HG03280 (cell line): ENCODE results near the gene RNF175.

Experiments used
- ATAC-seq: cut with Tn5 transposase; IDR thresholded peaks from one replicate; pipeline ENCODE4 v1.9.1; 2021; ENCODE audit warnings: mild to moderate bottlenecking, moderate library complexity; ENCODE audit not compliant: unreplicated experiment

The RNF175 gene

DNA sequence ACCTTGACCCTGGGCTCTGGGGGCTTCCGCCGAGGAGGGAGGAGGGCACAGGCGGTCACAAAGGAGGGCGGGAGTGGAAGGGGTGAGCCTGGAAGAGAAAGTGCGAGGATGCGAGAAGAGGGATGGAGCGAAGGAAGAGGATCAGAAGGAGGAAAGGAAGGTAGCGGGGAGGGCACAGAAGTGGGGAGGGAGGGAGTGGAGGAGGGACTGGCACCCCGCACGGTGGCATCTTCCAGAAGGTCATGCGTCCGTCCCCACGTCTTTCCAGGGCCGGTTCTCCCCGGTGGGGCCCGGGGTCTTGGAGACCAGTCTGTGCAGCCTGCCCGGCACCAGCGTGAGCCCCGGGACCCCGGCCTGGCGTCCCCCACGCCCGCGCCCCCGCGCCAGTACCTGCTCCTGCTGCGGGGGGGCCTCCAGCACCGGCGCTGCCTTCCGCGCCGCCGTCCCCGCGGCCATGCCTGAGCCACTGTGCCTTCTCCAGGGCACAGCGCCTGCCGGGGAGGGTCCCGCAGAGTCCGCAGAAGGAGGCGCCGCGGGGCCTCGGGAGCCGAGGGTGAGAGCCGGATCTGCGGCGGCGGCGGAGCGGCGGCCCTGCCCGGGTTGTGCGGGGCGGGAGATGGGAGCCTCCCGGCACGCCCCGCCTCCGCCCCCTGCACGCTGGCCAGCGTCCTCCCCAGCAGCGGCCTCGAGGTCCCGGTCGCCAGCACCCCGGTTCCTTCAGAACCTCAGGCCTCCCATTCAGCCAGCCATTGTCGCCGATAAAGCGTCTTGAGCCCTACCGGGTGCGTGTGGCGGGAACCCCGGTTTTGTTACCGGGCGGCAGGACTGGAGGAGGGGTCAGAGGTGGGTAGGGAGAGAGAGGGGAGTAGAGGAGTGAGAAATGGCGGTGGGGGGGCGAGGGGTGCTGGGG, at the start of gene RNF175:
TSS of gene RNF175 (minus strand) at position 618 of the 910 bp plus-strand sequence. CDS start at position 456, 162 bp downstream.
- no peak for ATAC-seq

- ATAC-seq: no peak
Observed at GRCh38 chr4:153809307-153809706, 49.5 kb upstream of the RNF175 start.

- no peak for ATAC-seq
Observed at GRCh38 chr4:153808175-153808574, 48.4 kb upstream of the RNF175 start.

- ATAC-seq: no peak
Observed at GRCh38 chr4:153806073-153806472, 46.2 kb upstream of the RNF175 start.

DNA sequence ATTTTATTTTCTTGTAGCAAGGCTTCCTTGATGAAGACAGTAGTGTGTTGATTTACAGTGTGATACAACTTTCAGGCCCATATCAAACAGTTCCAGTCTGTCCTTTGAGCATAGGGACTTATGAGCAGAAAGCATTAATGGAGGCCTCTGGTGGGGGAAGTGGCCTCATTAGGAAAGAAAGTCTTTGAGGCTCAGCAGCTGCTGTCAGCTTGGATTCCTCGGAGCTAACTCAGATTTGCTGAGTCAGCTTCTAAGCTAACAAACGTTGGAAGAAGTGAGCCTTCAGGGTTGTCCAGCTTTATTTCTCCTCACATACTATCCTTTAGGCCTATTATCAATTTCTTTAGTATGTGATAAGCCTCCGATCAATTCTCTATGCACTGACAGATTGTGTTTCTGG, 44.9 kb upstream of the RNF175 start:
- ATAC-seq: no peak

DNA sequence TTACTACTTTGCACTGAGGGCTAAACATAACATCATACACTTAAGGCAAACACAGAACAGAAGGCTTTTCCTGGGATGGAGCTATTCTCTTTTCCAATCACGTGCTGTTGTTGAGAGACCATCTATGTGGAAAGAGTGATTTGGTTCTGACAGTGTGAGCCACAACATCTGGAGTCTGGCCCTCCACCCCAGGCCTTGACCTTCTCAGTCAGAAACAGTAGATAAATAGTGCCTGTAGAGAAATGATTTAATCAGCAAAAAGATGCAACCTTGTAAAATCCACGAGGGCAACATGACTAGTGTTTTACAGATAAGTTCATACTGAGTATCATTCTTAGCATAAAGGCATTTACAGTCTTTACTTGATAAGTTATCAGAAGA, 39.9 kb upstream of the RNF175 start:
- ATAC-seq: no peak

DNA sequence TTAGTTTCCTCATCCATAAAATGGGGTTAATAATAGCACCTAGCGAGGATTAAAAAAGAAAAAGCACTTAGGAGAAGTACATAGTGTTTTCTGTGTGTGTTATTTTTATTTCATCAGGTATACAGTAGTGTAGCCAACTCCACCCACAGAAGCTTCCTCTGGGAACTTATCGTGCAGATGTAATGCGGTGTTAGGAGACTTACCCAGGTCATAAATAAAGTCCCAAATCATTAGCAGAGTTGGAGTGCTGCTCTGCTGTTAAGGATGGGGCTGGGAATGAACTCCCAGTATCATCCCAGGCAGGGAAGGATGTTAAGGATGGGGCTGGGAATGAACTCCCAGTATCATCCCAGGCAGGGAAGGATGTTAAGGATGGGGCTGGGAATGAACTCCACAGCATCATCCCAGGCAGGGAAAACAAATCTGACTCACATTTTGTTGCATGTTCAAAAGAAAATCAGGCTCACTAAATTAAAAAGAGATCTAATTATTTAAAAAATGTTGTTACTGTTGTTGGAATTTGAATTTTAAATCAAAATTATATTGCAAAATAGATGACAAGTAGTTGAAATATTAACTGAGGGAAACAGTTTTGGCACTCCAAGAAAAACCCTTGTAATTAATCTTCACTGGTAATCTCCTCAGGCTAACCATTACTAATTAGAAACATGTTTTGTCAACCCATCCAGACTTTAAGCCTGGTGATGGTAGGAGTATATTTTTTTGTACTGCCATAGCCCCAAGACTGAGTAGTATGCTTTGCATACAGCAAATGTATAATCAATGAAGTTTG, 39.3 kb upstream of the RNF175 start:
- ATAC-seq: no peak

DNA sequence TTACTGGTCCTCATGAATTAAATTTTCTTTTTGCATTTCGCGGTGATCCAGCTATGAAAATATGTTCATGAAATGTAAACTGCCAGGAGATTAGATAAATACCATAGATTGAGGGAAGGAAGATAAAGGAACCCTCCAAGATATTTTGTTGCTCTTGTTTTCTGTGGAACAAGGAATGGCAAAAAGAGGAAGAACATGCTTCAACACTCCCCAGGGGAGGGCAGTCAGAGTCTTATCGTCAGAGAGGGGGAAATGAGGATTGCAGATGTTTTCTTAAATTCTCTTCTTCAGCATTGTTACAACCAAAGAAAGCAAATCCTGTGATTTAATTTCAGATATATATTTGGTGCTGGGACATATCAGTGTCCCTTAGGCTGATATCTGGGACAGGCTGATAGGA, 38.6 kb upstream of the RNF175 start:
- no peak for ATAC-seq

GRCh38 chr4:153794006-153794405, 34.2 kb upstream of the RNF175 start:
- no peak for ATAC-seq

DNA sequence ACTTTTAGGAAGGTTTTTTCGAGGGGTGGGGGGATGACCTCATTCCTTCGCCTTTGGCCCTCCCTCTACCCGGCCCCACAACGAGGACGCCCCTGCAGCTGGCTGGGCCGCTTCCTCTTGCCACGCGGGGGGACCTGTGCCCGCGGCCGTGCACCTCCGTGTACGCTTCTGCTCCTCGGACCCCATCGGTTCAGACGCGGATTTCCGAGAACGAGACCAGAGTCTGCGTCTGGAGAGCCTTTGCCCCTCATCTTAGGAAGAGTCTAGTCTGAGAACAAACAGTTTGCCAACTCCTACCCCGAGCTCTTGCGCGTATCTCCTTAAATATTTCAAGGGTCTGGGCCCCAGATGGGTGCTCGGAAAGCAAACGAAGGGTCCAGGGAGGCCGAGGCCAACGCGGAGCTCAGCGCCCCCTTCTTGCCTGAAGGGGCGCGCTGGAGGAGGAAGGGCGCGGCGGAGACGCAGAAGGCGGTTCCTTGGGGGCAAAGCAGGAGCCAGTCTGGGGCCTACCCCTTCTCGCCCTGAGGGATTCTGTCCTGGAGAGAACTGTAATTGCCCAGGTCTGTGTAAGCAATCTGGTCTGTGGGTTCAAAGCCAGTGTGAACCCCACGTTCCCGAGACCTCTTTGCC, 32.9 kb upstream of the RNF175 start:
- no peak for ATAC-seq

DNA sequence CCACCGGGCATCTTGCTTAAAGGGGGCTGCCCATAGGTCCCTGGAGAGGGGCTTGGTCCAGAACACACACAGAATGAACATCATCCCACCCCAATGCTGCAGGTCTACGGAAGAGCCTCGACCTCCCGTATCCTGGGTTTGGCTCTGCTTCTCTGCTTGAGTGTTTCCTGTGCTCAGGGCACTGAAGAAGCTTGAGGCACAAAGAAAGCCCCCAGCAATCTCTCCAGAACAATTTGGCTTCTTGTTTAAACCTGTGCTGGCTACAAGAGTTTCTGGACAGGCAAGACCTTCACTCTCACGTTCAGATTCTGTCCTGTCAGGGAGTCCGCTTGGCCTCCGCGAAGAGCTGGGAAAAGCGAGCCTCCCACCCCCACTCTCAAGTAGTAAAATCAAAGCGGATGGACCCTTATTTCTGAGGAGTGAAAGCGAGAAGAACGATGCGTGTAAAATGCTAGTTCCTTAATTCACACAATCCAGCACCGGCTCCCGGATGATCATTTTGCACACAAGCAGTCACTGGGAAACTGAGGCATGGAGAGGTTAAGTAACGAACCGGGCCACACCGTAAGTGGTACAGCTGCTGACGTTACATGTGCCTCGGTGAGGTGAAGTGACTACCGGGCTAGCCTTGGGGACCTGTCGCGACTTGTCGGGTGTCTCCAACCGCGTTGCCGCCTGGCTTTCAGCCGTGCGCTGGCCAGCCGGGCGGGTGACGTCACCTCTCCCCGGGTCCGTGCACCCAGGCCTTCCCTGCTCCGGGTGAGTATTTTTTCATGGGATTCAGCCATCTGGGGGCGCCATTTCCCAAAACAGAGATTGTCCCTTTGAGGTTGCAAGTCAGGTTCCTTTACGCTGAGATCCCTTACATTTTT, 32.2 kb upstream of the RNF175 start:
- no peak for ATAC-seq

GRCh38 chr4:153790962-153791551, 31.2 kb upstream of the RNF175 start:
- no peak for ATAC-seq

- ATAC-seq: no peak
Observed at GRCh38 chr4:153790500-153790865, 30.7 kb upstream of the RNF175 start.

- ATAC-seq: no peak
Observed at GRCh38 chr4:153789741-153790499, 30.1 kb upstream of the RNF175 start.

DNA sequence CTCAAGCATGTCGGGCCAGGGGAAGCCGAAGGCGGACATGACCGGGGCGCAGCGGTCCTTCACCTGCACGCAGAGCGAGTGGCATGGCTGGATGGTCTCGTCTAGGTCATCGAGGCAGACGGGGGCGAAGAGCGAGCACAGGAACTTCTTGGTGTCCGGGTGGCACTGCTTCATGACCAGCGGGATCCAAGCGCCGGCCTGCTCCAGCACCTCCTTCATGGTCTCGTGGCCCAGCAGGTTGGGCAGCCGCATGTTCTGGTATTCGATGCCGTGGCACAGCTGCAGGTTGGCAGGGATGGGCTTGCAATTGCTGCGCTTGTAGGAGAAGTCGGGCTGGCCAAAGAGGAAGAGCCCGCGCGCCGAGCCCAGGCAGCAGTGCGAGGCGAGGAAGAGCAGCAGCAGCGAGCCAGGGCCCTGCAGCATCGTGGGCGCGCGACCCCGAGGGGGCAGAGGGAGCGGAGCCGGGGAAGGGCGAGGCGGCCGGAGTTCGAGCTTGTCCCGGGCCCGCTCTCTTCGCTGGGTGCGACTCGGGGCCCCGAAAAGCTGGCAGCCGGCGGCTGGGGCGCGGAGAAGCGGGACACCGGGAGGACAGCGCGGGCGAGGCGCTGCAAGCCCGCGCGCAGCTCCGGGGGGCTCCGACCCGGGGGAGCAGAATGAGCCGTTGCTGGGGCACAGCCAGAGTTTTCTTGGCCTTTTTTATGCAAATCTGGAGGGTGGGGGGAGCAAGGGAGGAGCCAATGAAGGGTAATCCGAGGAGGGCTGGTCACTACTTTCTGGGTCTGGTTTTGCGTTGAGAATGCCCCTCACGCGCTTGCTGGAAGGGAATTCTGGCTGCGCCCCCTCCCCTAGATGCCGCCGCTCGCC, 28.8 kb upstream of the RNF175 start, which contains the start of gene SFRP2:
TSS of gene SFRP2 (minus strand) at position 671 of the 864 bp plus-strand sequence. CDS start at position 423, 248 bp downstream.
- no peak for ATAC-seq

DNA sequence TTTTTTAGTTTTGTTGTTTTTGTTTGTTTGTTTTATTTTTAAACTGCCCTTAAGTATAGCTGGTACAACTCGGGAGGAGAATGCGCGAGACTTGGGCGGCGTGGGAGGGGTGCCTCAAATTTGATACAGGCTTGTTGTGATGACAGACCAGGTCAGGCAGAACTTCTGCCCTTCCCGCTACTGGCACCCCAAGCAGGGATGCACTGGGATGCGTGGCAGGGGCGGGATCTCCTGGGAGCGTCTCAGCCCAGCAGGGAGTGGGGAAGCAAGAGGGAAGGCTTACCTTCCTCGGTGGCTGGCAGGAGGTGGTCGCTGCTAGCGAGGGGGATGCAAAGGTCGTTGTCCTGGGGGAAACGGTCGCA, 28.2 kb upstream of the RNF175 start:
- ATAC-seq: no peak

DNA sequence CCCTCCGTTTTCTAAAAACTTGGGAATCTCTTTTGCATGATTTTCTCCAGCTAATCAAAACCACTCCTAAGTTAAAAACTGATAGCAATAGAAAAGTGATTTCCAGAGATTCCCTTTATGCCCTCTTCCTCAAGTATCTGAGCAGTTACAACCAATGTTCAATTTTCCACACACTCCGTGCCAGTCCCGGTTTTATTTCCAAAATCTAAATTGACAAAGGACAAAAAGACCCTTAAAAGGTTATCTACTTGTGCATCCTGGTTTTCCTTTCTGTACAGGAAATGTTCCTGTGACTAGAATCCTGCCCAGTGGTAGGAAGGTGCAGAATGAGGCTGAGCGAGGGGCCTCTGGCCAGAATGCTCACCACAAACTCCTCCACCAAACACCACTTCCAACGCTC, 27.8 kb upstream of the RNF175 start:
- no peak for ATAC-seq

- no peak for ATAC-seq
Observed at GRCh38 chr4:153787061-153787560, 27.3 kb upstream of the RNF175 start.
